ENCODE results near the gene C3orf18. TPM values are rescaled to one million over a fixed set of nuclear protein-coding genes. Genes with fewer than 3 reads are reported as not detected.
A peak's percentile ranks its signal among the peaks of the same experiment; 100 is the strongest.

Gene C3orf18
- total and polyA plus RNA-seq, 9 of the 15 experiments (the other 6 are each of a cell fraction or from before 2014, with no cell fraction given) = 0.01 to 2.3 (median 0.94) TPM

DNA sequence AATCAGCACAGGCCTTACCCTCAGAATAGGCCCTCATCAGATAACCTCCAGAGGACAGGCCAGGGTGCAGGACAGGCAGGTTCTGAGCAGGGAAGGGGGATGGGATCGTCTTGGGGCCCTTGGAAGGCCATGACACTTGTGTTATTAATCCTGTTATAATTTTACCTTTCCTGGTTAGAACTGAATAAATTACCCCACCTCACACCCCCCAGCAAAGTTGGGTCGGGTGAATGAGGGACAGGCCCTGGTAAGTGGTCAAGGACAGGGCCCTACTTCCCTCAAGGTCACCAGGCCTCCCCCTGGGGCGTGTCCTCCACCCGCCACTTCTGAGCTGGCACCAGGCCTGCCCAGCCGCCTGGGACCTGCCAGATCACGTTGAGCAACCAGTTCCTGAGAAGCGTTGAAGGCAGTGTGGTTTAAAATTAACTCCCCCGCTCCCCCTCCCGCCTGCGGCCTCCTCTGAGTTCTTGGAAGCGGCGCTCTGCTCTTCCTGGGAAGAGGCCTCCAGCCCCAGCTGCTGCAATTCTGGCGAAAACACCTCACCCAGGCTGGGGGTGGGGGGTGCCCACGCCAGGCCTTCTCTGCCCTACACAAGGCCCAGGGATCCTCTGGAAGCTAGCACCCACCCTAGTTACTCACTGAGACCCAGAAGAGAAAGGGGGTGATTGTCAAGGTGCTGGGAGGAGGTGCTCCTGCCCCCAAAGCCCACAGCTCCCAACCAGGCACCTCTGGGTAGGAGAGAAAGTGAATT lies 33.5 kb upstream of the C3orf18 start (continued):
- TF ChIP-seq, protein P1, sequence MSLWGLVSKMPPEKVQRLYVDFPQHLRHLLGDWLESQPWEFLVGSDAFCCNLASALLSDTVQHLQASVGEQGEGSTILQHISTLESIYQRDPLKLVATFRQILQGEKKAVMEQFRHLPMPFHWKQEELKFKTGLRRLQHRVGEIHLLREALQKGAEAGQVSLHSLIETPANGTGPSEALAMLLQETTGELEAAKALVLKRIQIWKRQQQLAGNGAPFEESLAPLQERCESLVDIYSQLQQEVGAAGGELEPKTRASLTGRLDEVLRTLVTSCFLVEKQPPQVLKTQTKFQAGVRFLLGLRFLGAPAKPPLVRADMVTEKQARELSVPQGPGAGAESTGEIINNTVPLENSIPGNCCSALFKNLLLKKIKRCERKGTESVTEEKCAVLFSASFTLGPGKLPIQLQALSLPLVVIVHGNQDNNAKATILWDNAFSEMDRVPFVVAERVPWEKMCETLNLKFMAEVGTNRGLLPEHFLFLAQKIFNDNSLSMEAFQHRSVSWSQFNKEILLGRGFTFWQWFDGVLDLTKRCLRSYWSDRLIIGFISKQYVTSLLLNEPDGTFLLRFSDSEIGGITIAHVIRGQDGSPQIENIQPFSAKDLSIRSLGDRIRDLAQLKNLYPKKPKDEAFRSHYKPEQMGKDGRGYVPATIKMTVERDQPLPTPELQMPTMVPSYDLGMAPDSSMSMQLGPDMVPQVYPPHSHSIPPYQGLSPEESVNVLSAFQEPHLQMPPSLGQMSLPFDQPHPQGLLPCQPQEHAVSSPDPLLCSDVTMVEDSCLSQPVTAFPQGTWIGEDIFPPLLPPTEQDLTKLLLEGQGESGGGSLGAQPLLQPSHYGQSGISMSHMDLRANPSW (CRISPR knock-in tag; IDR thresholded peaks at IDR 0.05) = no peak
- no peak for TF ChIP-seq NCOA6 (IDR thresholded peaks at IDR 0.05)
- TF ChIP-seq NCOA1 (IDR thresholded peaks at IDR 0.05; ENCODE audit: low read depth) = peak; percentile 85
- TF ChIP-seq FOXJ3 (CRISPR knock-in tag; IDR thresholded peaks at IDR 0.05) = no peak
- no peak for TF ChIP-seq DIDO1 (tag; IDR thresholded peaks at IDR 0.05; ENCODE audit: low read depth)
- TF ChIP-seq, protein P2, sequence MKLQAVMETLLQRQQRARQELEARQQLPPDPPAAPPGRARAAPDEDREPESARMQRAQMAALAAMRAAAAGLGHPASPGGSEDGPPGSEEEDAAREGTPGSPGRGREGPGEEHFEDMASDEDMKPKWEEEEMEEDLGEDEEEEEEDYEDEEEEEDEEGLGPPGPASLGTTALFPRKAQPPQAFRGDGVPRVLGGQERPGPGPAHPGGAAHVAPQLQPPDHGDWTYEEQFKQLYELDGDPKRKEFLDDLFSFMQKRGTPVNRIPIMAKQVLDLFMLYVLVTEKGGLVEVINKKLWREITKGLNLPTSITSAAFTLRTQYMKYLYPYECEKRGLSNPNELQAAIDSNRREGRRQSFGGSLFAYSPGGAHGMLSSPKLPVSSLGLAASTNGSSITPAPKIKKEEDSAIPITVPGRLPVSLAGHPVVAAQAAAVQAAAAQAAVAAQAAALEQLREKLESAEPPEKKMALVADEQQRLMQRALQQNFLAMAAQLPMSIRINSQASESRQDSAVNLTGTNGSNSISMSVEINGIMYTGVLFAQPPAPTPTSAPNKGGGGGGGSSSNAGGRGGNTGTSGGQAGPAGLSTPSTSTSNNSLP (IDR thresholded peaks at IDR 0.05; ENCODE audit: borderline replicate concordance, low read depth, low read length) = no peak
- TF ChIP-seq, protein P3, sequence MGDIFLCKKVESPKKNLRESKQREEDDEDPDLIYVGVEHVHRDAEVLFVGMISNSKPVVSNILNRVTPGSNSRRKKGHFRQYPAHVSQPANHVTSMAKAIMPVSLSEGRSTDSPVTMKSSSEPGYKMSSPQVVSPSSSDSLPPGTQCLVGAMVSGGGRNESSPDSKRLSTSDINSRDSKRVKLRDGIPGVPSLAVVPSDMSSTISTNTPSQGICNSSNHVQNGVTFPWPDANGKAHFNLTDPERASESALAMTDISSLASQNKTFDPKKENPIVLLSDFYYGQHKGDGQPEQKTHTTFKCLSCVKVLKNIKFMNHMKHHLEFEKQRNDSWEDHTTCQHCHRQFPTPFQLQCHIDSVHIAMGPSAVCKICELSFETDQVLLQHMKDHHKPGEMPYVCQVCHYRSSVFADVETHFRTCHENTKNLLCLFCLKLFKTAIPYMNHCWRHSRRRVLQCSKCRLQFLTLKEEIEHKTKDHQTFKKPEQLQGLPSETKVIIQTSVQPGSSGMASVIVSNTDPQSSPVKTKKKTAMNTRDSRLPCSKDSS (IDR thresholded peaks at IDR 0.05; ENCODE audit: low read depth, partially characterized antibody) = no peak
- TF ChIP-seq TEAD4 (IDR thresholded peaks at IDR 0.05; ENCODE audit: low read length) = peak; percentile 49; the same call in 1 of the 2 replicates
- TF ChIP-seq TEAD4 (CRISPR knock-in tag; IDR thresholded peaks at IDR 0.05; ENCODE audit: borderline replicate concordance) = no peak
- no peak for TF ChIP-seq POLR2A (conservative IDR thresholded peaks at IDR 0.05)
- TF ChIP-seq, protein P4, sequence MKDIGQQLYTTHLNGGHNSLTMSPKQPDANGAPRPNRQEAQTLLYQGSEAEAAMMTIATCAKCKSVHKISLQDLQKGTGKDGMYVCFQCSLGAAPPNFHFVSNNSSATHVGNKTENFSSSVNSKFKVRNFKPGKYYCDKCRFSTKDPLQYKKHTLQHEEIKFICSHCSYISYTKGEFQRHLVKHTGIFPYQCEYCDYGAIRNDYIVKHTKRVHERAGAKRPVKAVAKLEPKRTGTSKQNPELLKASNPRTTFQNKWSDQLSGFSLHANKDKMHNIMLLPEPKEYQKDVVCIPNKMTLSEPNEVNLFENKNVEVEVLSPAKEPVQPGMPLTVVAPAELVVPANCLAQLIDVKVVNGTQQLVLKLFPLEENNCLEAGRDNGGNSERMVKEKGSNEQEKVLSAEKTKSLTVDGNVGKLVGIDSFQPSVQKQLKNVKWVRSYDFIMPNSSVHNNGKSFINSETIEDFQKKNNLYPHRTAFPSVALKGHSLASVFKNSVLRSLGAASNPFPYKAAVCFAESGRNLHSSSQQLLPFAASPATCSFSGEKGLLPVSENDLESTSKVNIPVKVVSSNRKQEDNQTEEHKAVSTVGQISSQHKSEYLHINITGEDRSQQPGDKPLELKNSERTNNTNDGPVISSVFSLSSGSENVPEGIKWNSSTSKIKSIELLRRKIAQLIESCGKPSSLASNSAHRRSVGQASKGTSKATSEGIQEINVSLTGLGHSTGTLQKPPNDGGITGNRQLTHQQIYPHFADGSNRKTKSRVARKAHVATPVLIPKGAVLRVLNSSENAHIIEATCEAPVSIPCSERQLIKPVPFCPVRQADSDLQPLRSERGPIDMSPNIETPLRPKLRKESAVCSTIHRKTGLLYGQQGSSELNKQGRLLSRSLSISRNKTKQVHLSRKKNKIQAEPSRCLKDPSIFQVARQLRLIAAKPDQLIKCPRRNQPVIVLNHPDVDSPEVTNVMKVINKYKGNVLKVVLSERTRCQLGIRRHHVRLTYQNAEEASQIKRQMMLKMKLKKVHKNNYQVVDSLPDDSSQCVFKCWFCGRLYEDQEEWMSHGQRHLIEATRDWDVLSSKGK (CRISPR knock-in tag; IDR thresholded peaks at IDR 0.05) = no peak
- no peak for TF ChIP-seq SREBF2 (CRISPR knock-in tag; IDR thresholded peaks at IDR 0.05)
- TF ChIP-seq POLR2G (IDR thresholded peaks at IDR 0.05; ENCODE audit: low read depth, low read length) = peak; percentile 73
- no peak for TF ChIP-seq SP2 (IDR thresholded peaks at IDR 0.05; ENCODE audit: extremely low read depth, low read depth, low read length, poor library complexity, severe bottlenecking)
- TF ChIP-seq, protein P5, sequence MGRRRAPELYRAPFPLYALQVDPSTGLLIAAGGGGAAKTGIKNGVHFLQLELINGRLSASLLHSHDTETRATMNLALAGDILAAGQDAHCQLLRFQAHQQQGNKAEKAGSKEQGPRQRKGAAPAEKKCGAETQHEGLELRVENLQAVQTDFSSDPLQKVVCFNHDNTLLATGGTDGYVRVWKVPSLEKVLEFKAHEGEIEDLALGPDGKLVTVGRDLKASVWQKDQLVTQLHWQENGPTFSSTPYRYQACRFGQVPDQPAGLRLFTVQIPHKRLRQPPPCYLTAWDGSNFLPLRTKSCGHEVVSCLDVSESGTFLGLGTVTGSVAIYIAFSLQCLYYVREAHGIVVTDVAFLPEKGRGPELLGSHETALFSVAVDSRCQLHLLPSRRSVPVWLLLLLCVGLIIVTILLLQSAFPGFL (CRISPR knock-in tag; IDR thresholded peaks at IDR 0.05) = no peak
- TF ChIP-seq KLF1 (tag; IDR thresholded peaks at IDR 0.05) = no peak
- no peak for TF ChIP-seq POLR3A (IDR thresholded peaks at IDR 0.05; ENCODE audit: borderline replicate concordance, extremely low read depth, insufficient read depth, insufficient read length)
